GM18507 (cell line): Measurements from ENCODE around the gene KLF11.
"Not testable (repeated sequence)": the region's sequence is repeated elsewhere in the genome, so short reads cannot be mapped to it uniquely, and the experiment has no call there.

Experiments
- DNase-seq: peaks from one replicate; pipeline ENCODE4 v3.0.0; 2011; ENCODE audit warnings: low read depth; ENCODE audit not compliant: insufficient read length; ENCODE audit errors: extremely low spot score
- FAIRE-seq: peaks from 2 replicates; lab custom pipeline; 2011; peaks lifted over from hg19 to GRCh38; lab: Jason Lieb, UNC

Gene KLF11

DNA sequence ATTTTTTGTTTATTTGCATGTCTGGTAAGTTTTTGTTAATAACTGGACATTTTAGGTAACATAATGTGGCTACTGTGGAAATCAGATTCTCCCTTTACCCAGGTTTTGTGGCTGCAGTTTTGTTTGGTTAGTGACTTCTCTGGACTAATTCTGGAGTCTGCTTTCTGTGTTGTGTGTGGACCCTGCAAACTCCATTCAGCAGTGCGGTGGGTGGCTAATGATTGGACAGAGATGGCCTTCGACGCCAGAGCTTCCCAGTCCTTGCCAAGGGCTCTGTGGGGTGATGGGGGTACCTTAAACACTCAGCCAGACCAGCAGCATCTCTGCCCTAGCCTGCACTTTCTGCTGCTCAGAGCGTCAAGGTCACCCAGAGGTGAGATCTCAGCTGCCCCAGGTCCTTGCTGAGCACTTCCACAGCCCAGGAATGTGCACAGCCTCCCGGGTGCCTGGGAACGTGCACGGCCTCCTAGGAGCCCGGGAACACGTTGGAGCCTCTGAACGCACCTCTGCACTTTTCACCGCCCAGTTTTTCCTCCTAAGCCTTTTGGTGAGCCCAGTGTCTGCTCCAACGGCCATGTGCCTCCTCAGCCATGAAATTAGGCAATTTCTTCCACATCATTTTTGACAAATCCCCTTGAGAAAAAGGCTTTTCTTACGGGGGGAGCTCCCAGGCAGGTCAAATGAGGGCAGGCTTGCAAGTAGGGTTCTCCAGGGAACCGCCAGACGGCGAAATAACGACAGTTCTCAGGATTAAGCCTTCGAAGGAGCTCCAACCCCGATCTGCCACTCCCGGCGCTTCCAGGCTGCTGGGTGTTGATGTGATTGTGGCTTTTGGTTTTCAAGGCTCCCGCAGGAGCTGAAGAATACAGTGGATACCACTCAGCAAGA is 35.2 kb upstream of the KLF11 start:
- no peak for FAIRE-seq

DNA sequence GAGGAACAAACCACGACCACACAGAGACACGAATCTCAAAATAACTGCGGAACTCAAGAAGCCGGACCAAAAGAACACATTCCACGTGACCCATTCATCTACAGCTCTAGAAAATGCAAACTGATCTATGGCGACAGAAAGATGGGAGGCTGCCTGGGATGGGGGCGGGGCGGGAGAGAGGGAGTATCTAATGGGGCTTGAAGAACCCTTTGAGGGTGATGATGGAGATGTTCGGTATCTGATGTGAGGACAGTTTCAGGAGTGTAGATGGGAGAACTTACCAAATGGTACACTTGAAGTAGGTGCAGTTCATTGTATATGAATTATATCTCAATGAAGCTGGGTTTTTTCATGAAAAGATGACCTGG is 34.6 kb upstream of the KLF11 start:
- FAIRE-seq = no peak
- DNase-seq = no peak

More for the DNA sequence above, 35.2 kb upstream of the KLF11 start:
- DNase-seq = no peak

DNA sequence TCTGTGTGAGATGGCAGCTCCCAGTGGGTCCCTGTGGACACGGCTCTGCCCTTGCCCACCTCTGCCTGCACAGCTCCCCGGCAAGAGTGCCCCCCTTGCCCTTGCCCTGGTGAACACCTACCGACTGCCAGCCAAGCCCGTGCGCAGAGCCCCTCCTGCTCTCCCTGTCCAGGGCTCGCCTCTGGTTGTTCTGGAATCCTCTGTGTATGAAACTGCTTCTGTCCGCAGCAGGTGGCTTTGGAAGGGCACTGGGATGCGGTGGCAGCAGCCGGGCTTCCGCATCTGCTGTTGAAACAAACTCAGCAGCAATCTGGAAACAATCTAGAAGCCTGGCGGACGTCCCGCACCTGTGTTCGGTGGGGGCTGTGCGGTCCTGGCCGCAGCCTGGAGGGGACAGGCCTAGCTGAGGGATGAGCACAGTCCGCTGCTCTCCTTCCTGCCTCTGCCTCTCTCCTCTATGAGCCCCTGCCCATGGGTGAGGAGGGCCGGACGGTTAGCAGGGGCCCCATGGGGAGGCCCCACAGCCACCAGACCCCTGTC is 34.0 kb upstream of the KLF11 start:
- DNase-seq (no peak), FAIRE-seq (no peak)

DNA sequence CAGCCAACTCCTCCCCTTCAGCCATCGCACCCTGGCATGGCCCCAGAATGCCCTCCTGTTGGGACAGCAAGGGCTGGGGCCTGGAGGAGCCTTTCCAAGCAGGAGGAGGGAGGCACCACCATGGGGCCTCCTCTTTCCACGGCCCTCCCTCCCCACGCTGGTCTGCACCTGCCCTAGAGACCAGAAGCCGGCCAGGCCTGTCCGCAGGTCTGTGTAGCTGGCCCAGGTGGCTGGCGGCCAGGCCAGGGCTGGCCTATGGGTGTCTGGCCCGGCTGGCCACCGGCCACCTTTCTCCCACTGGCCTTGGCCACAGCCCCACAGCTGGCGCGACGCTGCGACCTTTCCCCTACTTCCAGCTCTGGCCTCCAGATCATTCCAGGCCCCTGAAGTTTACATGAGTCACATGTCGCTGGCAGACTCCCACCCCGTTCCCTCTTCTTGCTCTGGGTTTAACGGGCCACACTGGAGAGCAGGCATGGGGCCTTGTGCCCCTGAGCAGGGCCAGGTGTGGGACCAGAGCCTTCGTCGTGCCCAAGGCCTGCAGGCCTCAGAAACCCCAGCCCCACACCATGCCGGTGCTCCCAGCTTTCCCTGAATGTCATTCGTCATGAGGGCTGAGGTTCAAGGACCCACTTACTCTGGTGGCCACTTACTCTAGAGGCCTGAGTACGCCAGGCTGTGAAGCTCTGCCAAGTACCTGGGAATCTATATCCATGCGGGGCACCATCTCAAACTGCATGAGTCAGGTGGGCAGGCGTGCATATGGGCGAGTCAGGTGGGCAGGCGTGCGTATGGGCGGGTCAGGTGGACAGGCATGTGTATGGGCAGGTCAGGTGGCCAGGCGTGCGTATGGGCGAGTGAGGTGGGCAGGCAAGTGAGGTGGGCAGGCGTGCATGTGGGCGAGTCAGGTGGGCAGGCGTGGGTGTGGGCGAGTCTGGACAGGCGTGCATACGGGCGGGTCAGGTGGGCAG is 33.3 kb upstream of the KLF11 start:
- FAIRE-seq (no peak), DNase-seq (no peak)

DNA sequence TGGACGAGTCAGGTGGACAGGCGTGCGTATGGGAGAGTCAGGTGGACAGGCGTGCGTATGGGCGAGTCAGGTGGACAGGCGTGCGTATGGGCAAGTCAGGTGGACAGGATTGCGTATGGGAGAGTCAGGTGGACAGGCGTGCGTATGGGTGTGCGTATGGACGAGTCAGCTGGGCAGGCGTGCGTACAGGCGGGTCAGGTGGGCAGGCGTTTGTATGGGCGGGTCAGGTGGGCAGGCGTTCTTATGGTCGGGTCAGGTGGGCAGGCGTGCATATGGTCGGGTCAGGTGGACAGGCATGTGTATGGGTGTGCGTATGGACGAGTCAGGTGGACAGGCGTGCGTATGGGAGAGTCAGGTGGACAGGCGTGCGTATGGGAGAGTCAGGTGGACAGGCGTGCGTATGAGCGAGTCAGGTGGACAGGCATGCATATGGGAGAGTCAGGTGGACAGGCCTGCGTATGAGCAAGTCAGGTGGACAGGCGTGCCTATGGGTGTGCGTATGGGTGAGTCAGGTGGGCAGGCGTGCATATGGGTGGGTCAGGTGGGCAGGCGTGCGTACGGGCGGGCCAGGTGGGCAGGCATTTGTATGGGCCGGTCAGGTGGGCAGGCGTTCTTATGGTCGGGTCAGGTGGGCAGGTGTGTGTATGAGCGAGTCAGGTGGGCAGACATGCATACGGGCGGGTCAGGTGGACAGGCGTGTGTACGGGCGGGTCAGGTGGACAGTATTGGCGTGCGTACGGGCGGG is 32.3 kb upstream of the KLF11 start:
- not testable (repeated sequence) for FAIRE-seq, DNase-seq

DNA sequence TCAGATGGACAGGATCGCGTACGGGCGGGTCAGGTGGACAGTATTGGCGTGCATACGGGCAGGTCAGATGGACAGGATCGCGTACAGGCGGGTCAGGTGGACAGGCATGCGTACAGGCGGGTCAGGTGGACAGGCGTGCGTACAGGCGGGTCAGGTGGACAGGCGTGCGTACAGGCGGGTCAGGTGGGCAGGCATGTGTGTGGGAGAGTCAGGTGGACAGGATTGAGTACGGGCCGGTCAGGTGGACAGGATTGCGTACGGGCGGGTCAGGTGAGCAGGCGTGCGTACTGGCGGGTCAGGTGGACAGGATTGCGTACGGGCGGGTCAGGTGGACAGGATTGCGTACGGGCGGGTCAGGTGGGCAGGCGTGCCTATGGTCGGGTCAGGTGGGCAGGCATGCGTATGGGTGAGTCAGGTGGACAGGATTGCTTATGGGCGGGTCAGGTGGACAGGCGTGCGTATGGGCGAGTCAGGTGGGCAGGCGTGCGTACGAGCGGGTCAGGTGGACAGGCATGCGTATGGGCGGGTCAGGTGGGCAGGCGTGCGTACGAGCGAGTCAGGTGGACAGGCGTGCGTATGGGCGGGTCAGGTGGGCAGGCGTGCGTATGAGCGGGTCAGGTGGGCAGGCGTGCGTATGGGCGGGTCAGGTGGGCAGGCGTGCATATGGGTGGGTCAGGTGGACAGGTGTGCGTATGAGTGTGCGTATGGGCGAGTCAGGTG is 31.6 kb upstream of the KLF11 start:
- FAIRE-seq, DNase-seq: not testable (repeated sequence)

DNA sequence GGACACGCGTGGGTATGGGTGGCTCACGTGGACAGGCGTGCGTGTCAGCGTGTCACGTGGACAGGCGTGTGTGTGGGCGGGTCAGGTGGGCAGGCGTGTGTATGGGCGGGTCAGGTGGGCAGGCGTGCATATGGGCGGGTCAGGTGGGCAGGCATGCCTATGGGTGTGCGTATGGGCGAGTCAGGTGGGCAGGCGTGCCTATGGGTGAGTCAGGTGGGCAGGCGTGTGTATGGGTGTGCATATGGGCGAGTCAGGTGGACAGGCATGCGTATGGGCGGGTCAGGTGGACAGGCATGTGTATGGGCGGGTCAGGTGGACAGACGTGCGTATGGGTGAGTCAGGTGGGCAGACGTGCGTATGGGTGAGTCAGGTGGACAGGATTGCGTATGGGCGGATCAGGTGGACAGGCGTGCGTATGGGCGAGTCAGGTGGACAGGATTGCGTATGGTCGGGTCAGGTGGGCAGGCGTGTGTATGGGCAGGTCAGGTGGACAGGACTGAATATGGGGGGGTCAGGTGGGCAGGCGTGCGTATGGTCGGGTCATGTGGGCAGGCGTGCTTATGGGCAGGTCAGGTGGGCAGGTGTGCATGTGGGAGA is 30.9 kb upstream of the KLF11 start:
- not testable (repeated sequence) for DNase-seq, FAIRE-seq

DNA sequence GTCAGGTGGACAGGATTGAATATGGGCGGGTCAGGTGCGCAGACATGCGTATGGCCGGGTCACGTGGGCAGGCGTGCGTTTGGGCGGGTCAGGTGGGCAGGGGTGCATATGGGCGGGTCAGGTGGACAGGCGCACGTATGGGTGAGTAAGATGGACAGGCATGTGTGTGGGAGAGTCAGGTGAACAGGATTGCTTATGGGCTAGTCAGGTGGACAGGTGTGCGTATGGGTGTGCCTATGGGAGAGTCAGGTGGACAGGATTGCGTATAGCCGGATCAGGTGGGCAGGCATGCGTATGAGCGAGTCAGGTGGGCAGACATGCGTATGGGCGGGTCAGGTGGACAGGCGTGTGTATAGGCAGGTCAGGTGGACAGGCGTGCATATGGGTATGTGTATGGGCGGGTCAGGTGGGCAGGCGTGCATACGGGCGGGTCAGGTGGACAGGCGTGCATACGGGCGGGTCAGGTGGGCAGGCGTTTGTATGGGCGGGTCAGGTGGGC is 30.3 kb upstream of the KLF11 start:
- FAIRE-seq (no peak), DNase-seq (no peak)

DNA sequence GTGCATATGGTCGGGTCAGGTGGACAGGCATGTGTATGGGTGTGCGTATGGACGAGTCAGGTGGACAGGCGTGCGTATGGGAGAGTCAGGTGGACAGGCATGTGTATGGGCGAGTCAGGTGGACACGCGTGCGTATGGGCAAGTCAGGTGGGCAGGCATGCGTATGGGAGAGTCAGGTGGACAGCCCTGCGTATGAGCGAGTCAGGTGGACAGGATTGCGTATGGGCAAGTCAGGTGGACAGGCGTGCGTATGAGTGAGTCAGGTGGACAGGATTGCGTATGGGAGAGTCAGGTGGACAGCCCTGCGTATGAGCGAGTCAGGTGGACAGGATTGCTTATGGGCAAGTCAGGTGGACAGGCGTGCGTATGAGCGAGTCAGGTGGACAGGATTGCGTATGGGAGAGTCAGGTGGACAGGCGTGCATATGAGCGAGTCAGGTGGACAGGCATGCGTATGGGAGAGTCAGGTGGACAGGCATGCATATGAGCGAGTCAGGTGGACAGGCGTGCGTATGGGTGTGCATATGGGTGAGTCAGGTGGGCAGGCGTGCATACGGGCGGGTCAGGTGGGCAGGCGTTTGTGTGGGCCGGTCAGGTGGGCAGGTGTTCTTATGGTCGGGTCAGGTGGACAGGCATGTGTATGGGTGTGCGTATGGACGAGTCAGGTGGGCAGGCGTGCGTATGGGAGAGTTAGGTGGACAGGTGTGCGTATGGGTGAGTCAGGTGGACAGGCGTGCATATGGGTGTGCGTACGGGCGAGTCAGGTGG is 29.5 kb upstream of the KLF11 start:
- not testable (repeated sequence) for FAIRE-seq, DNase-seq

DNA sequence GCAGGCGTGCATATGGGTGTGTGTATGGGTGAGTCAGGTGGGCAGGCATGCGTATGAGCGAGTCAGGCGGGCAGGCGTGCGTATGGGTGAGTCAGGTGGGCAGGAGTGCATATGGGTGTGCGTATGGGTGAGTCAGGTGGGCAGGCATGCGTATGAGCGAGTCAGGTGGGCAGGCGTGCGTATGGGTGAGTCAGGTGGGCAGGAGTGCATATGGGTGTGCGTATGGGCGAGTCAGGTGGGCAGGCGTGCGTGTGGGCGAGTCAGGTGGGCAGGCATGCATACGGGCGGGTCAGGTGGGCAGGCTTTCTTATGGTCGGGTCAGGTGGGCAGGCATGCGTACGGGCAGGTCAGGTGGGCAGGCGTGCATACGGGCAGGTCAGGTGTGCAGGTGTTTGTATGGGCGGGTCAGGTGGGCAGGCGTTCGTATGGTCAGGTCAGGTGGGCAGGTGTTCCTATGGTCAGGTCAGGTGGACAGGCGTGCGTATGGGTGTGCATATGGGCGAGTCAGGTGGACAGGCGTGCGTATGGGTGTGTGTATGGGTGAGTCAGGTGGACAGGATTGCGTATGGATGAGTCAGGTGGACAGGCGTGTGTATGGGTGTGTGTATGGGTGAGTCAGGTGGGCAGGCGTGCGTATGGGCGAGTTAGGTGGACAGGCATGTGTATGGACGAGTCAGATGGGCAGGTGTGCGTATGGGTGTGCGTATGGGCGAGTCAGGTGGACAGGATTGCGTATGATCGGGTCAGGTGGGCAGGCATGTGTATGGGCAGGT is 28.7 kb upstream of the KLF11 start:
- no peak for FAIRE-seq
- no peak for DNase-seq

DNA sequence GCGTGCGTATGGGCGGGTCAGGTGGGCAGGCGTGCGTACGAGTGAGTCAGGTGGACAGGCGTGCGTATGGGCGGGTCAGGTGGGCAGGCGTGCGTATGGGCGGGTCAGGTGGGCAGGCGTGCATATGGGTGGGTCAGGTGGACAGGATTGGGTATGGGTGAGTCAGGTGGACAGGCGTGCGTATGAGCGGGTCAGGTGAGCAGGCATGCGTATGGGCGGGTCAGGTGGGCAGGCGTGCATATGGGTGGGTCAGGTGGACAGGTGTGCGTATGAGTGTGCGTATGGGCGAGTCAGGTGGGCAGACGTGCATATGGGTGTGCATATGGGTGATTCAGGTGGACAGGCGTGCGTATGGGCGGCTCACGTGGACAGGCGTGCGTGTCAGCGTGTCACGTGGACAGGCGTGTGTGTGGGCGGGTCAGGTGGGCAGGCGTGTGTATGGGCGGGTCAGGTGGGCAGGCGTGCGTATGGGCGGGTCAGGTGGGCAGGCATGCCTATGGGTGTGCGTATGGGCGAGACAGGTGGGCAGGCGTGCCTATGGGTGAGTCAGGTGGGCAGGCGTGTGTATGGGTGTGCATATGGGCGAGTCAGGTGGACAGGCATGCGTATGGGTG is 27.9 kb upstream of the KLF11 start:
- not testable (repeated sequence) for FAIRE-seq, DNase-seq

DNA sequence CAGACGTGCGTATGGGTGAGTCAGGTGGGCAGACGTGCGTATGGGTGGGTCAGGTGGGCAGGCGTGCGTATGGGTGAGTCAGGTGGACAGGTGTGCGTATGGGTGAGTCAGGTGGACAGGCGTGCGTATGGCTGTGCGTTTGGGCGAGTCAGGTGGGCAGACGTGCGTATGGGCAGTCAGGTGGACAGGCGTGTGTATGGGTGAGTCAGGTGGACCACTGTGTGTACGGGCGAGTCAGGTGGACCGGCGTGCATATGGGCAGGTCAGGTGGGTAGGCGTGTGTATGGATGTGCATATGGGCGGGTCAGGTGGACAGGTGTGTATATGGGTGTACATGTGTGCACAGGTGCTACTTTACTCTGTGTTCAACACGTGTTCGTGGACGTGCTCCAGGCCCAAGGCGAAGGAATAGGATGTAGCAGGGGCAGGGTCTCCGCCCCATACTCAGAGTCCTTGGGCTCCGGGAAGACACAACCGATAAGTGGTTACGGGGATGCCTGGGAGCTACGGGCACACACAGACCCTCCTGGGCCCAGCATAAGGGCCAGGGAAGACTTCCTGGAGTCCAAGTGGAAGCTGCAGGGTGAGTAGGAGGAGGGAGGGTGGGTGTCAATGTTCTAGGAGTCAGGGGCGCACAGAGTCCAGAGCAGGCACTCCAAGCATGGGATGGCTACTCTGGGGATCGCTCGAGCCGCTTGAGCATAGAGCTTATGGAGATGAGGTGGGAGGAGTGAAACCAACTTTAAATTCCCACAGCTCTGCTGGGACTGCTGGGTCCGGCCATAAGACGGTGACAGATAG is 27.1 kb upstream of the KLF11 start:
- no peak for FAIRE-seq
- DNase-seq = no peak

DNA sequence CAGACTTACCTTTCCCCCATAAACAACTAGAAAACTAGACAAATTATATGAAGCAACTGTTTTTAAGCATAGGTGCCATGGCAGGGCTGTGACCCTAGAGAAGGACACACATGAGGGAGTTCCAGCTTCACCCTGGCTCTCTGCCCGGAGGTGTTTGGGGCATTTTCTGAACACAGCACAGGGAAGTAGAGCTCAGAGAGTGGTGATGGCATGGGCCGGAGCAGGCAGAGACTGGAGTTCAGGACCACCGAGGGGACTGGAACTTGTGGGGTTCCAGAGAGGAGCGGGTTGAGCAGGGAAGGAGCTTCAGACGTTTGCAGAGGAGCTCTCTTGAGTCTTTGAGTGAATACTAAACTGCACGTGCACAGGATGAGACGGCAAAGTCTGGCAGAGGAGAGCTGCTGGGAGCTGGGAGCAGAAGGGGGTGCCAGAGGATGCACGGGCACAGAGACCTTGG is 26.5 kb upstream of the KLF11 start:
- DNase-seq (no peak), FAIRE-seq (no peak)

DNA sequence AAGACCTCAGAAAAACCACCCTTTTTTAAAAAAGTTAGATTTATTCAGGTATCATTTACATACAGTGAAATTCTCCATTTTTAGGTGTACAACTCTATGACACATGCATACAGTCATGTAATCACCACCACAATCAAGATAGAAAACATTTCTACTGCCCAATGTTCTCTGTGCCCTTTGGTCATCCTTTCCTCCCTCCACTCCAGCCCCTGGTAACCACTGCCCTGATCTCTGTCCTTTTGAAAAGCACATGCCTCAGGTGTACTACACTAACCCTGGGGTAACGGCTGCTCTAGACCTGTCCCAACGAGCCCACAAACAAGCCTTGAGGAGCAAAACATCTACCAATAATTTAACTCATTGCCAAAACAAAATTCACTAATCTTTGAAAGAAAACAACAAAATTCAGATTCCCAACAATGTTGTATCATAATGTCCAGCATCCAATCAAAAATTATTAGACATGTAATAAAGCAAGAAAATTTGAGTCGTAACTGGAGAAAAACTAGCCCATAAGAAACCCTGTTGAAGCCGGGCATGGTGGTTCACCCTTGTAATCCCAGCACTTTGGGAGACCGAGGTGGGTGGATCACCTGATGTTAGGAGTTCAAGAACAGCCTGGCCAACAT is 25.9 kb upstream of the KLF11 start:
- DNase-seq (no peak), FAIRE-seq (no peak)

DNA sequence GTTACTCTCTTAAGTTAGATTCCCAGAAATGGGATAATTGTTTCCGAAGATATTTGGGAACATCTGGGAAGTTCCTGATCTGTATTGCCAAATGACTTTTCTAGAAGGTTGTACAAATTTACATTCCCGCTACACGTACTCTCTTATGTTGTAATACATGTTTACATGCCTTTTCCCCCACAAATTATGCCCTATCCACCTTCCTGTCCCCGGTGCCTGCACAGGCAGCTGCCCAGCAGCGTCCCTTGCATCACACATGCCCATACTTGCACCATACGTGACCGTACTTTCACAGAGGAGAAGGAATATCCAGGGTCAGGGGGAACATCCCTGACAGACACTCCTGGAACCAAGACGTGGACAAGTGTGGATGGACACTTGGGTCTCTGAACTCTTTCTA is 24.2 kb upstream of the KLF11 start:
- DNase-seq (no peak), FAIRE-seq (no peak)
